Stimulated activated CD4-positive, alpha-beta T cell treated with anti-CD3 and anti-CD28 coated beads, Interleukin-12 subunit alpha, Interleukin-12 subunit beta, amount 100 ng/mL, for 4 hours (primary cell): Measurements from ENCODE around the gene ZDHHC17.
"Not testable (repeated sequence)": the region's sequence is repeated elsewhere in the genome, so short reads cannot be mapped to it uniquely, and the experiment has no call there.

Experiments used
- DNase-seq: peaks from one replicate; pipeline ENCODE4 v3.0.0-alpha.2; 2020

The ZDHHC17 gene

GRCh38 chr12:76763746-76764675, at the start of gene ZDHHC17:
TSS of gene ZDHHC17 (plus strand) at chr12:76764115. CDS start at chr12:76764237, 122 bp downstream.
- DNase-seq, result peak; percentile 87

GRCh38 chr12:76714415-76714814, 49.5 kb upstream of the ZDHHC17 start:
- no peak for DNase-seq

GRCh38 chr12:76714861-76715260, 49.1 kb upstream of the ZDHHC17 start:
- DNase-seq, result no peak

- no peak for DNase-seq
Observed at GRCh38 chr12:76715332-76715731, 48.6 kb upstream of the ZDHHC17 start.

GRCh38 chr12:76717314-76717713, 46.6 kb upstream of the ZDHHC17 start:
- no peak for DNase-seq

GRCh38 chr12:76719171-76720041, 44.5 kb upstream of the ZDHHC17 start:
- no peak for DNase-seq

GRCh38 chr12:76720068-76720467, 43.8 kb upstream of the ZDHHC17 start:
- DNase-seq, result no peak

- DNase-seq, result no peak
Observed at GRCh38 chr12:76726626-76727025, 37.3 kb upstream of the ZDHHC17 start.

GRCh38 chr12:76732188-76732587, 31.7 kb upstream of the ZDHHC17 start:
- DNase-seq, result not testable (repeated sequence)

GRCh38 chr12:76737689-76738088, 26.2 kb upstream of the ZDHHC17 start:
- DNase-seq, result not testable (repeated sequence)

- DNase-seq, result no peak
Observed at GRCh38 chr12:76738824-76739579, 24.9 kb upstream of the ZDHHC17 start.

- DNase-seq, result no peak
Observed at GRCh38 chr12:76739896-76740295, 24.0 kb upstream of the ZDHHC17 start.

- no peak for DNase-seq
Observed at GRCh38 chr12:76740501-76740900, 23.4 kb upstream of the ZDHHC17 start.

GRCh38 chr12:76745343-76745742, 18.6 kb upstream of the ZDHHC17 start:
- no peak for DNase-seq

- no peak for DNase-seq
Observed at GRCh38 chr12:76746516-76746915, 17.4 kb upstream of the ZDHHC17 start.

GRCh38 chr12:76747245-76747644, 16.7 kb upstream of the ZDHHC17 start:
- DNase-seq, result no peak

- DNase-seq, result no peak
Observed at GRCh38 chr12:76755829-76756379, 8.0 kb upstream of the ZDHHC17 start.

GRCh38 chr12:76757694-76758093, 6.2 kb upstream of the ZDHHC17 start:
- DNase-seq, result no peak

- no peak for DNase-seq
Observed at GRCh38 chr12:76762601-76762980, 1.3 kb upstream of the ZDHHC17 start.

- no peak for DNase-seq
Observed at GRCh38 chr12:76764856-76765255, 941 bp downstream of the ZDHHC17 start.

GRCh38 chr12:76765598-76765997, 1.7 kb downstream of the ZDHHC17 start:
- DNase-seq, result no peak

GRCh38 chr12:76766161-76766560, 2.2 kb downstream of the ZDHHC17 start:
- DNase-seq, result no peak

GRCh38 chr12:76768576-76768975, 4.7 kb downstream of the ZDHHC17 start:
- DNase-seq, result no peak
